Measurements from ENCODE around the gene GRAMD1A. TPM values are rescaled to one million over a fixed set of nuclear protein-coding genes. Genes with fewer than 3 reads are reported as not detected.

Gene GRAMD1A
- polyA plus RNA-seq, 1 donor from 2014 or later: 19.0 TPM

DNA sequence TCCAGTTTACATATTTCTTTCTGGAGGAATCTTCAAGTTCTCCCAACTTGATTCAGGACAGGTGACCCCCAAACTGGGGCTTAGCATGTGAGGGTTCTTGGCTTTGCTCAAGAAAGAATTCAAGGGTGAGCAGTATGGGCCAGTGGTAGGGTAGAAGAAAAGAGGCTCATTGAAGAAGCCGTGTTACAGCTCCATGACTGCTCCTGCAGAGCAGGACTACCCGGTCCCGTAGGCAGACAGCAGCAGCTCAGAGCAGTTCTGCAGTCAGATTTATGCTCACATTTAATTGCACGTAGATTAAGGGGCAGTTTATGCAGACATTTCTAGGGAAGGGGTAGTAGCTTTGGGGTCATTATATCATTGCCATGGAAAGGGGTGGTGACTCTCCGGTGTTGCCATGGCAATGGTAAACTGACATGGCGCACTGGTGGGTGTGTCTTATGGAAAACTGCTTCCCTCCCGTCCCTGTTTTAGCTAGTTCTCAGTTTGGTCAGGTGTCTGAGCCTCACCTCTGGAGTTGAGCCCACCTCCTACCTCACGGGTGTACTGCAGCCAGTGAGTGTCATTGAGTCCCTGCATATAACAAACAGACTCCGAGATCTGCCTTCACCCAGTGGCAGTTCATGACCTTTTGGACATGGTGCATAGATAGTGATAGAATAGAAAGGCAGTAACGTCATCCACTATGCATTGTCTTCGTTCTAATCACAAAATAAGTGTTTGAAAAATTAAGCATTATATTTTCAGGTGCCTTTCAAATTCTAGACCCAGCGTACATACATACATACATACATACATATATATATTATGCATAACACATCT is 20.1 kb upstream of the GRAMD1A start:
- Histone ChIP-seq H3K9me2 (ENCODE audit: insufficient read depth, low read length) (no peaks in the 10 kb centered on the region), H3K27me3 (ENCODE audit: insufficient read depth, low read depth, low read length) (no peaks in the 10 kb centered on the region), H2AFZ (ENCODE audit: low read depth, low read length) (no peak overlapping the region), H3K4me2 (ENCODE audit: low read length) (no peak overlapping the region), H3K27ac (ENCODE audit: low read length) (no peak overlapping the region), H3K9me3 (ENCODE audit: low read length) (no peaks in the 10 kb centered on the region), H3K4me3 (ENCODE audit: low read length) (no peak overlapping the region), H3K36me3 (ENCODE audit: insufficient read depth, low read length) (no peaks in the 10 kb centered on the region), H4K20me1 (ENCODE audit: insufficient read depth) (no peaks in the 10 kb centered on the region), H3F3A (ENCODE audit: insufficient read depth, low read length, poor library complexity, severe bottlenecking) (no peaks in the 10 kb centered on the region), H3K79me2 (replicated peaks; ENCODE audit: insufficient read depth, low read length) (no peaks in the 10 kb centered on the region), H3K9ac (ENCODE audit: low read length) (no peak overlapping the region)
- TF ChIP-seq TAF1 (IDR thresholded peaks at IDR 0.05; ENCODE audit: low read depth) (no peak), RAD21 (conservative IDR thresholded peaks at IDR 0.05) (no peak), CTCF (IDR thresholded peaks at IDR 0.05; ENCODE audit: poor library complexity, severe bottlenecking) (no peak), SMC3 (conservative IDR thresholded peaks at IDR 0.05; ENCODE audit: poor library complexity) (no peak), POLR2AphosphoS5 (IDR thresholded peaks at IDR 0.05) (no peak), EZH2 (IDR thresholded peaks at IDR 0.05; ENCODE audit: borderline replicate concordance, insufficient read depth, low read length, poor library complexity, severe bottlenecking) (no peak), MXI1 (conservative IDR thresholded peaks at IDR 0.05; ENCODE audit: poor library complexity, severe bottlenecking) (no peak), EP300 (conservative IDR thresholded peaks at IDR 0.05; ENCODE audit: poor library complexity, severe bottlenecking) (no peak)
- TF ChIP-seq, protein P1, sequence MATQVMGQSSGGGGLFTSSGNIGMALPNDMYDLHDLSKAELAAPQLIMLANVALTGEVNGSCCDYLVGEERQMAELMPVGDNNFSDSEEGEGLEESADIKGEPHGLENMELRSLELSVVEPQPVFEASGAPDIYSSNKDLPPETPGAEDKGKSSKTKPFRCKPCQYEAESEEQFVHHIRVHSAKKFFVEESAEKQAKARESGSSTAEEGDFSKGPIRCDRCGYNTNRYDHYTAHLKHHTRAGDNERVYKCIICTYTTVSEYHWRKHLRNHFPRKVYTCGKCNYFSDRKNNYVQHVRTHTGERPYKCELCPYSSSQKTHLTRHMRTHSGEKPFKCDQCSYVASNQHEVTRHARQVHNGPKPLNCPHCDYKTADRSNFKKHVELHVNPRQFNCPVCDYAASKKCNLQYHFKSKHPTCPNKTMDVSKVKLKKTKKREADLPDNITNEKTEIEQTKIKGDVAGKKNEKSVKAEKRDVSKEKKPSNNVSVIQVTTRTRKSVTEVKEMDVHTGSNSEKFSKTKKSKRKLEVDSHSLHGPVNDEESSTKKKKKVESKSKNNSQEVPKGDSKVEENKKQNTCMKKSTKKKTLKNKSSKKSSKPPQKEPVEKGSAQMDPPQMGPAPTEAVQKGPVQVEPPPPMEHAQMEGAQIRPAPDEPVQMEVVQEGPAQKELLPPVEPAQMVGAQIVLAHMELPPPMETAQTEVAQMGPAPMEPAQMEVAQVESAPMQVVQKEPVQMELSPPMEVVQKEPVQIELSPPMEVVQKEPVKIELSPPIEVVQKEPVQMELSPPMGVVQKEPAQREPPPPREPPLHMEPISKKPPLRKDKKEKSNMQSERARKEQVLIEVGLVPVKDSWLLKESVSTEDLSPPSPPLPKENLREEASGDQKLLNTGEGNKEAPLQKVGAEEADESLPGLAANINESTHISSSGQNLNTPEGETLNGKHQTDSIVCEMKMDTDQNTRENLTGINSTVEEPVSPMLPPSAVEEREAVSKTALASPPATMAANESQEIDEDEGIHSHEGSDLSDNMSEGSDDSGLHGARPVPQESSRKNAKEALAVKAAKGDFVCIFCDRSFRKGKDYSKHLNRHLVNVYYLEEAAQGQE (IDR thresholded peaks at IDR 0.05; ENCODE audit: borderline replicate concordance): no peak

DNA sequence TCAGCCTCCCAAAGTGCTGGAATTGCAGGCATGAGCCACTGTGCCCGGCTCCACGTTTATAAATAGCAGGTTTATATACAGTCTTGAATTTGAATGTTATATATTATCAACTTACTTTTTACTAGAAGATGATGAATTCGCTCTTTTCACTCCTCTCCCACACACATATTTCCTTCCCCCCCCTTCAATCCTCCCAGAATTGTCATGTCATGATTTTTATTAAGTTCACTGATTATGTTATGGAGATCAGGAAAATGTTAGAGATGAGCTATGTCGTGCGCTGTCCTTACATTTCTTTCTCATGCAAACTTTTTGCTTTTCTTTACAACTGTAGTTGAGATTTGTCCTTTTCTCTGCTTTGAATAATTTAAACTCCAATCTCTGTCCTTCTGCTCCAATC is 17.8 kb upstream of the GRAMD1A start:
- Histone ChIP-seq H3K9ac (ENCODE audit: low read length) (no peak overlapping the region), H2AFZ (ENCODE audit: low read depth, low read length) (no peak overlapping the region), H3K27ac (ENCODE audit: low read length) (no peak overlapping the region), H3K4me3 (ENCODE audit: low read length) (no peak overlapping the region), H4K20me1 (ENCODE audit: insufficient read depth) (no peaks in the 10 kb centered on the region), H3K79me2 (replicated peaks; ENCODE audit: insufficient read depth, low read length) (no peaks in the 10 kb centered on the region), H3K27me3 (ENCODE audit: insufficient read depth, low read depth, low read length) (no peaks in the 10 kb centered on the region), H3F3A (ENCODE audit: insufficient read depth, low read length, poor library complexity, severe bottlenecking) (no peaks in the 10 kb centered on the region), H3K9me3 (ENCODE audit: low read length) (no peaks in the 10 kb centered on the region), H3K9me2 (ENCODE audit: insufficient read depth, low read length) (no peaks in the 10 kb centered on the region), H3K4me2 (ENCODE audit: low read length) (no peak overlapping the region), H3K36me3 (ENCODE audit: insufficient read depth, low read length) (no peaks in the 10 kb centered on the region)
- TF ChIP-seq RAD21 (conservative IDR thresholded peaks at IDR 0.05) (no peak), SMC3 (conservative IDR thresholded peaks at IDR 0.05; ENCODE audit: poor library complexity) (no peak), MXI1 (conservative IDR thresholded peaks at IDR 0.05; ENCODE audit: poor library complexity, severe bottlenecking) (no peak), EZH2 (IDR thresholded peaks at IDR 0.05; ENCODE audit: borderline replicate concordance, insufficient read depth, low read length, poor library complexity, severe bottlenecking) (no peak), TAF1 (IDR thresholded peaks at IDR 0.05; ENCODE audit: low read depth) (no peak), EP300 (conservative IDR thresholded peaks at IDR 0.05; ENCODE audit: poor library complexity, severe bottlenecking) (no peak), POLR2AphosphoS5 (IDR thresholded peaks at IDR 0.05) (no peak), CTCF (IDR thresholded peaks at IDR 0.05; ENCODE audit: poor library complexity, severe bottlenecking) (no peak)
- TF ChIP-seq, protein P1 (IDR thresholded peaks at IDR 0.05; ENCODE audit: borderline replicate concordance): no peak

Data from neural cell (in vitro differentiated cells).